HepG2 (cell line): ENCODE results near the gene OR10H2. TPM values are rescaled to one million over a fixed set of nuclear protein-coding genes. Genes with fewer than 3 reads are reported as not detected.

Experiments used
- ATAC-seq: fragments of 200-7000 bp; cut with Tn5 transposase; 3 replicates; pipeline ENCODE4 v1.9.1; 2020; ENCODE audit warnings: mild to moderate bottlenecking, moderate library complexity
- BruUV-seq: library from RNA; stranded (reverse); fragments of 400-500 nt; replicated peaks from 2 replicates; lab custom pipeline; 2021; lab: Mats Ljungman, UMichigan
- CTCF ChIA-PET: fragments of 300-600 bp; formaldehyde crosslinking; extraction: SDS; loops from one replicate; lab custom pipeline; 2021; ENCODE audit warnings: low total read pairs, inconsistent platforms, low intra/inter-chr PET ratio; lab: Yijun Ruan, JAX
- POLR2A ChIA-PET: fragments of 350-600 bp; sonication (Branson Sonifier 250); formaldehyde crosslinking; loops from one replicate; lab custom pipeline; 2020; ENCODE audit warnings: antibody characterized with exemption, inconsistent platforms; lab: Yijun Ruan, JAX
- DNase-seq: peaks from one replicate; pipeline ENCODE4 v3.0.0-alpha.2; 2015; ENCODE audit warnings: low spot score
- FAIRE-seq: peaks from 3 replicates; lab custom pipeline; 2011; peaks lifted over from hg19 to GRCh38; lab: Jason Lieb, UNC
- H2AFZ ChIP-seq: one replicate; pipeline ENCODE4 v1.6.1; 2011; ENCODE audit warnings: low read length, inconsistent platforms
- H3K27ac ChIP-seq: fragments of 300-600 bp; 3 replicates; pipeline ENCODE4 v1.8.0; 2011; ENCODE audit warnings: mixed run types, mild to moderate bottlenecking, mixed read lengths, low read length, inconsistent platforms; ENCODE audit not compliant: insufficient read depth; ENCODE audit errors: extremely low read length
- H3K27me3 ChIP-seq, 2 experiments: fragments of 200-600 bp in 1 of 2; 2 replicates in 1 of 2; 3 replicates in 1 of 2; pipeline versions ENCODE4 v1.6.0 to v1.8.0; 2011; ENCODE audit warnings: low read length in 2 of 2, mild to moderate bottlenecking in 2 of 2, moderate library complexity in 2 of 2, inconsistent platforms in 1 of 2; ENCODE audit not compliant: insufficient read depth in 2 of 2, control insufficient read depth in 1 of 2
- H3K36me3 ChIP-seq, 2 experiments: fragments of 200-600 bp in 1 of 2; replicated peaks in 1 of 2; 2 replicates in 1 of 2; 3 replicates in 1 of 2; pipeline versions ENCODE4 v1.5.1 to v1.8.0; 2011; ENCODE audit warnings: low read length in 2 of 2, inconsistent platforms in 1 of 2; ENCODE audit not compliant: insufficient read depth in 2 of 2, control insufficient read depth in 1 of 2
- H3K4me1 ChIP-seq: 2 replicates; pipeline ENCODE4 v1.5.1; 2012; ENCODE audit warnings: low read length, inconsistent platforms; ENCODE audit not compliant: insufficient read depth
- H3K4me2 ChIP-seq: 2 replicates; pipeline ENCODE4 v1.6.0; 2011; ENCODE audit warnings: low read depth, low read length, inconsistent platforms
- H3K4me3 ChIP-seq, 3 experiments: fragments of 200-600 bp in 1 of 3; sonication (generic), shearing (Covaris generic) in 1 of 3; replicated peaks in 1 of 3; 2 replicates each; pipeline ENCODE4 v1.5.1; 2011 to 2016; ENCODE audit warnings: low read length in 3 of 3, inconsistent platforms in 2 of 3, low read depth in 2 of 3, mild to moderate bottlenecking in 2 of 3, control low read depth in 1 of 3, mixed read lengths in 1 of 3; ENCODE audit not compliant: insufficient read depth in 1 of 3
- H3K79me2 ChIP-seq: one replicate; pipeline ENCODE4 v1.6.1; 2011; ENCODE audit warnings: low read length, inconsistent platforms; ENCODE audit not compliant: insufficient read depth
- H3K9ac ChIP-seq: 2 replicates; pipeline ENCODE4 v1.6.0; 2011; ENCODE audit warnings: mild to moderate bottlenecking, low read depth, low read length, inconsistent platforms; ENCODE audit not compliant: insufficient read depth
- H3K9me3 ChIP-seq: 2 replicates; pipeline ENCODE4 v1.5.1; 2012; ENCODE audit warnings: mild to moderate bottlenecking, low read length
- H4K20me1 ChIP-seq: 2 replicates; pipeline ENCODE4 v1.6.0; 2011; ENCODE audit warnings: inconsistent platforms, mild to moderate bottlenecking, low read length, moderate library complexity; ENCODE audit not compliant: insufficient read depth
- ASH2L ChIP-seq: fragments of 300-600, 200-600 bp; sonication (generic); IDR thresholded peaks from 2 replicates; pipeline ENCODE4 v1.7.0; 2017; ENCODE audit warnings: low read depth, mild to moderate bottlenecking, moderate library complexity, mixed read lengths, low read length; ENCODE audit not compliant: insufficient read length
- ATF2 ChIP-seq: sonication (generic); formaldehyde crosslinking; IDR thresholded peaks from 2 replicates; pipeline ENCODE4 v1.4.0; 2020; ENCODE audit warnings: missing genetic modification reagents
- BRD4 ChIP-seq: sonication (generic); formaldehyde crosslinking; IDR thresholded peaks from 2 replicates; pipeline ENCODE4 v1.4.0; 2020; ENCODE audit warnings: missing genetic modification reagents
- MIER3 ChIP-seq: IDR thresholded peaks from 2 replicates; pipeline ENCODE4 v1.6.1; 2016; ENCODE audit warnings: missing compliant biosample characterization, borderline replicate concordance
- MLLT10 ChIP-seq: sonication (generic); formaldehyde crosslinking; IDR thresholded peaks from 2 replicates; pipeline ENCODE4 v1.4.0; 2020; ENCODE audit warnings: missing genetic modification reagents
- NFIB ChIP-seq: sonication (generic); formaldehyde crosslinking; IDR thresholded peaks from 2 replicates; pipeline ENCODE4 v1.9.0; 2021; ENCODE audit warnings: missing genetic modification reagents, mild to moderate bottlenecking, borderline replicate concordance
- PHF8 ChIP-seq: sonication (generic); formaldehyde crosslinking; IDR thresholded peaks from 2 replicates; pipeline ENCODE4 v1.5.0; 2020; ENCODE audit warnings: missing genetic modification reagents
- PLSCR1 ChIP-seq: sonication (generic); formaldehyde crosslinking; IDR thresholded peaks from 2 replicates; pipeline ENCODE4 v1.5.0; 2020; ENCODE audit warnings: missing genetic modification reagents, mild to moderate bottlenecking, borderline replicate concordance
- PRDM4 ChIP-seq: sonication (generic); formaldehyde crosslinking; IDR thresholded peaks from 2 replicates; pipeline ENCODE4 v1.9.0; 2021; ENCODE audit warnings: missing genetic modification reagents, borderline replicate concordance
- TARDBP ChIP-seq: sonication (generic); formaldehyde crosslinking; IDR thresholded peaks from 2 replicates; pipeline ENCODE4 v1.8.0; 2022; ENCODE audit warnings: mild to moderate bottlenecking, missing genetic modification reagents
- YY1 ChIP-seq: IDR thresholded peaks from 2 replicates; pipeline ENCODE4 v1.6.1; 2011; ENCODE audit warnings: low read length, low read depth, moderate library complexity, mild to moderate bottlenecking; ENCODE audit not compliant: insufficient read depth, insufficient replicate concordance
- ZMYM2 ChIP-seq: sonication (generic); formaldehyde crosslinking; IDR thresholded peaks from 2 replicates; pipeline ENCODE4 v1.8.0; 2022; ENCODE audit warnings: mild to moderate bottlenecking, missing genetic modification reagents
- ZNF577 ChIP-seq: sonication (generic); formaldehyde crosslinking; IDR thresholded peaks from 2 replicates; pipeline ENCODE4 v1.4.0; 2020; ENCODE audit warnings: mild to moderate bottlenecking, low read depth, missing genetic modification reagents, borderline replicate concordance
- ZNF644 ChIP-seq: IDR thresholded peaks from 2 replicates; pipeline ENCODE4 v1.6.1; 2016; ENCODE audit warnings: low read depth
- ZXDC ChIP-seq: sonication (generic); formaldehyde crosslinking; IDR thresholded peaks from 2 replicates; pipeline ENCODE4 v1.5.0; 2020; ENCODE audit warnings: mild to moderate bottlenecking, missing genetic modification reagents
- WGBS: methylation state at CpG from one replicate; pipeline ENCODE4 v1.1.6; 2017; ENCODE audit warnings: low lambda C conversion rate; 5-methylcytosine and 5-hydroxymethylcytosine counted together
- in situ Hi-C: cut with HindIII; loops from 2 replicates; pipeline ENCODE4 v1.10.0; 2017; ENCODE audit warnings: low pct_unique_long_range_greater_than_20kb; ENCODE audit not compliant: extremely low pct_ligation_motif_present
- intact Hi-C: fragments of 100-400 bp; cut with micrococcal nuclease; formaldehyde crosslinking; loops from one replicate; pipeline ENCODE4 v1.10.0; 2022; ENCODE audit not compliant: unreplicated experiment
- polyA plus RNA-seq, 8 experiments: library from polyadenylated mRNA; depleted of rRNA in 3 of 8; stranded (reverse) in 7 of 8; unstranded in 1 of 8; fragments of >200 nt; fragmentation: Illumina TruSeq in 4 of 8; extraction: Trizol in 4 of 8; gene quantifications; 2 replicates each; pipeline versions ENCODE4 v1.2.1 to v1.2.3, GENCODE V29; 2011 to 2016; ENCODE audit warnings: low read depth in 4 of 8, missing spikeins in 1 of 8, mixed read lengths in 1 of 8; ENCODE audit not compliant: insufficient read depth in 1 of 8
- total RNA-seq, 5 experiments: library from RNA; depleted of rRNA; stranded (reverse); fragments of >200 nt; fragmentation: Illumina TruSeq; extraction: Trizol; gene quantifications; 2 replicates each; pipeline ENCODE4 v1.2.3, GENCODE V29; 2016; ENCODE audit warnings: low read depth in 1 of 5

OR10H2 gene
- total and polyA plus RNA-seq, 2 of the 13 experiments (the other 11 are each of a cell fraction or from before 2014, with no cell fraction given), result not detected

GRCh38 chr19:15680478-15681322, 47.1 kb upstream of the OR10H2 start (continued):
- TF ChIP-seq NFIB (CRISPR knock-in tag) (no peak), ZNF577 (no peak), MIER3 (CRISPR knock-in tag) (peak; percentile 57; the same call in 1 of the 2 replicates), PRDM4 (no peak), ATF2 (peak; percentile 93), YY1 (no peak)

- intact Hi-C loops, result no loop called here
- Histone ChIP-seq H3K4me1 (peaks cover 40% of the 10 kb centered on the region), H2AFZ (no peak overlapping the region), H4K20me1 (no peaks in the 10 kb centered on the region), H3K4me2 (no peak overlapping the region), H3K9me3 (no peaks in the 10 kb centered on the region), H3K9ac (no peak overlapping the region), H3K27ac (no peak overlapping the region), H3K27me3 (no peaks in the 10 kb centered on the region), H3K4me3 (no peak overlapping the region), H3K79me2 (no peaks in the 10 kb centered on the region), H3K36me3 (peaks cover 6 to 36% of the 10 kb centered on the region in 2 experiments)
- FAIRE-seq, result no peak
- WGBS, result 98% methylated on average over 10 of the region's 10 CpGs
- TF ChIP-seq TARDBP (CRISPR knock-in tag), result no peak
- no peak for TF ChIP-seq BRD4 (CRISPR knock-in tag)
- TF ChIP-seq ZMYM2 (CRISPR knock-in tag), result no peak
- no peak for TF ChIP-seq ZNF644
- TF ChIP-seq PLSCR1 (CRISPR knock-in tag), result no peak
- no peak for TF ChIP-seq MLLT10 (CRISPR knock-in tag)
- no peak for TF ChIP-seq ASH2L
- TF ChIP-seq ZXDC (CRISPR knock-in tag), result no peak
- no peak for TF ChIP-seq PHF8 (CRISPR knock-in tag)
- POLR2A ChIA-PET, result interaction anchor here (2.5 kb wide), 1 partner anchor 11 kb away, joined by 12 read pairs; the partner anchor contains the start of gene CYP4F12
- CTCF ChIA-PET, result no interaction called here
- DNase-seq, result no peak
- no peak for ATAC-seq
- BruUV-seq, result no TSS peak
- in situ Hi-C loops, result no loop called here
These were observed 44.4 kb upstream of the OR10H2 start for GRCh38 chr19:15683411-15683810.
